ENCODE data around the gene RPS3A. TPM values are rescaled to one million over a fixed set of nuclear protein-coding genes. Genes with fewer than 3 reads are reported as not detected.
A peak's percentile ranks its signal among the peaks of the same experiment; 100 is the strongest.

Gene RPS3A
- total and polyA plus RNA-seq, 2 experiments from 2014 or later: 872 to 2,319 TPM

DNA sequence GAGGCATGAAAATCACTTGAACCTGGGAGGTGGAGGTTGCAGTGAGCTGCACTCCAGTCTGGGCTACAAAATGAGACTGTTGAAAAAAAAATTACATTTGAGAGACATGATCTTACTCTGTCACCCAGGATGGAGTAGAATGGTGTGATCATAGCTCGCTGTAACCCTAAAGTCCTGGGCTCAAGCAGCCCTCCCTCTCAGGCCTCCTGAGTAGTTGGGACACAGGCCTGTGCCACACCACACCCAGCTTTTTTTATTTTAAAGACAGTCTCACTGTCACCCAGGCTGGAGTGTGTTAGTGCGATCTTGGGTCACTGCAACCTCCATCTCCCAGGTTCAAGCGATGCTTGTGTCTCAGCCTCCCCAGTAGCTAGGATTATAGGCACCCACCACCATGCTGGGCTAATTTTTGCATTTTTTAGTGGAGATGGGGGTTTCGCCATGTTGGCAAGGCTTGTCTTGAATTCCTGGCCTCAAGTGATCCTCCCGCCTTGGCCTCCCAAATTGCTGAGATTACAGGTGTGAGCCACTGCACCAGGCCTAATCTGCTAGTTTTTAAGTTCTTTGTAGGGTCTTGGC lies 6.1 kb downstream of the RPS3A start:
- TF ChIP-seq, protein P1, sequence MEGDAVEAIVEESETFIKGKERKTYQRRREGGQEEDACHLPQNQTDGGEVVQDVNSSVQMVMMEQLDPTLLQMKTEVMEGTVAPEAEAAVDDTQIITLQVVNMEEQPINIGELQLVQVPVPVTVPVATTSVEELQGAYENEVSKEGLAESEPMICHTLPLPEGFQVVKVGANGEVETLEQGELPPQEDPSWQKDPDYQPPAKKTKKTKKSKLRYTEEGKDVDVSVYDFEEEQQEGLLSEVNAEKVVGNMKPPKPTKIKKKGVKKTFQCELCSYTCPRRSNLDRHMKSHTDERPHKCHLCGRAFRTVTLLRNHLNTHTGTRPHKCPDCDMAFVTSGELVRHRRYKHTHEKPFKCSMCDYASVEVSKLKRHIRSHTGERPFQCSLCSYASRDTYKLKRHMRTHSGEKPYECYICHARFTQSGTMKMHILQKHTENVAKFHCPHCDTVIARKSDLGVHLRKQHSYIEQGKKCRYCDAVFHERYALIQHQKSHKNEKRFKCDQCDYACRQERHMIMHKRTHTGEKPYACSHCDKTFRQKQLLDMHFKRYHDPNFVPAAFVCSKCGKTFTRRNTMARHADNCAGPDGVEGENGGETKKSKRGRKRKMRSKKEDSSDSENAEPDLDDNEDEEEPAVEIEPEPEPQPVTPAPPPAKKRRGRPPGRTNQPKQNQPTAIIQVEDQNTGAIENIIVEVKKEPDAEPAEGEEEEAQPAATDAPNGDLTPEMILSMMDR (IDR thresholded peaks at IDR 0.05; ENCODE audit: low read depth, low read length): no peak
- H3K36me3 ChIP-seq: peaks cover 34% of the 10 kb centered on the region
- H3K4me3 ChIP-seq: no peak overlapping the region
- DNase-seq (ENCODE audit: low read depth in 1 of 2, low spot score in 1 of 2): no peak
- H3K9me3 ChIP-seq (ENCODE audit: low read depth): no peaks in the 10 kb centered on the region
- peak overlapping the region; percentile 68 for H3K27ac ChIP-seq
- H3K27me3 ChIP-seq: no peaks in the 10 kb centered on the region
- peaks cover 9% of the 10 kb centered on the region for H3K4me1 ChIP-seq (ENCODE audit: low read depth)

- H3K27me3 ChIP-seq: no peaks in the 10 kb centered on the region
- H3K4me3 ChIP-seq: no peak overlapping the region
- DNase-seq (ENCODE audit: low read depth in 1 of 2, low spot score in 1 of 2): no peak
- H3K4me1 ChIP-seq (ENCODE audit: low read depth): peaks cover 6% of the 10 kb centered on the region
- H3K9me3 ChIP-seq (ENCODE audit: low read depth): no peaks in the 10 kb centered on the region
- no peak overlapping the region for H3K27ac ChIP-seq
- TF ChIP-seq, protein P1 (IDR thresholded peaks at IDR 0.05; ENCODE audit: low read depth, low read length): no peak
- peaks cover 31% of the 10 kb centered on the region for H3K36me3 ChIP-seq
Measured at GRCh38 chr4:151107063-151107462, 7.6 kb downstream of the RPS3A start.

GRCh38 chr4:151110236-151110635 lies 10.8 kb downstream of the RPS3A start:
- Histone ChIP-seq H3K27me3 (no peaks in the 10 kb centered on the region), H3K36me3 (peaks cover 4% of the 10 kb centered on the region)
- TF ChIP-seq, protein P1 (IDR thresholded peaks at IDR 0.05; ENCODE audit: low read depth, low read length): no peak

GRCh38 chr4:151114338-151114737 lies 14.9 kb downstream of the RPS3A start:
- no peaks in the 10 kb centered on the region for H3K36me3 ChIP-seq
- peak overlapping the region; percentile 56 for H3K27ac ChIP-seq
- H3K4me1 ChIP-seq (ENCODE audit: low read depth): peaks cover 7% of the 10 kb centered on the region
- TF ChIP-seq, protein P1 (IDR thresholded peaks at IDR 0.05; ENCODE audit: low read depth, low read length): no peak
- peak in 1 of 2 donors; percentile 10 for DNase-seq (ENCODE audit: low read depth in 1 of 2, low spot score in 1 of 2)
- no peaks in the 10 kb centered on the region for H3K27me3 ChIP-seq
- no peaks in the 10 kb centered on the region for H3K9me3 ChIP-seq (ENCODE audit: low read depth)
- no peak overlapping the region for H3K4me3 ChIP-seq

More at GRCh38 chr4:151110236-151110635, 10.8 kb downstream of the RPS3A start:
- Histone ChIP-seq H3K9me3 (ENCODE audit: low read depth) (no peaks in the 10 kb centered on the region), H3K4me3 (no peak overlapping the region), H3K4me1 (ENCODE audit: low read depth) (peaks cover 7% of the 10 kb centered on the region), H3K27ac (no peak overlapping the region)
- DNase-seq (ENCODE audit: low read depth in 1 of 2, low spot score in 1 of 2): no peak

DNA sequence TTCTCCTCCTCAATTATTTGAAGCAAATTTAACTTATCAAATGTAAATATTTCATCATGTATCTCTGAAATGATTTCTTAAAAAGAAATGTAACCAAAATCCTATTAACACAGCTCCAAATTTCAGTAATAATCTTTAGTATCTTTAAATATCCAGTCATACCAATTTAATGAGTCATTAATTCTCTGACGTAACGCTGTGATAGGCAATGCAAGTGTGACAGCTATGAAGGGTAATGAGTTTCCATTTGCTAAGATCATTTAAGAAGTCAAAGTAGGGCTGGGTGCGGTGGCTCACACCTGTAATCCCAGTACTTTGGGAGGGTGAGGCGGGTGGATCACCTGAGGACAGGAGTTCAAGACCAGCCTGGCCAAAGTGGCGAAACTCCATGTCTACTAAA lies 15.6 kb downstream of the RPS3A start:
- Histone ChIP-seq H3K4me3 (no peak overlapping the region), H3K27ac (no peak overlapping the region), H3K36me3 (no peaks in the 10 kb centered on the region), H3K27me3 (no peaks in the 10 kb centered on the region), H3K4me1 (ENCODE audit: low read depth) (peaks cover 7% of the 10 kb centered on the region), H3K9me3 (ENCODE audit: low read depth) (no peaks in the 10 kb centered on the region)
- peak in 1 of 2 donors; percentile 54 for DNase-seq (ENCODE audit: low read depth in 1 of 2, low spot score in 1 of 2)
- TF ChIP-seq, protein P1 (IDR thresholded peaks at IDR 0.05; ENCODE audit: low read depth, low read length): no peak

Measured in cardiac muscle cell (in vitro differentiated cells and primary cell).